AG04450 (cell line): Measurements from ENCODE around the gene PEX1. TPM values are rescaled to one million over a fixed set of nuclear protein-coding genes. Genes with fewer than 3 reads are reported as not detected.
A peak's percentile ranks its signal among the peaks of the same experiment; 100 is the strongest.
"Not testable (repeated sequence)": the region's sequence is repeated elsewhere in the genome, so short reads cannot be mapped to it uniquely, and the experiment has no call there.

Experiments used
- CTCF ChIA-PET: fragments of 300-600, 350-600 bp; formaldehyde crosslinking; extraction: SDS; loops from one replicate; lab custom pipeline; 2022; ENCODE audit warnings: antibody characterized with exemption, inconsistent platforms; lab: Charles Lee
- POLR2A ChIA-PET: fragments of 350-600 bp; formaldehyde crosslinking; extraction: SDS; loops from one replicate; lab custom pipeline; 2021; ENCODE audit warnings: antibody characterized with exemption, inconsistent platforms; lab: Yijun Ruan, JAX
- DNase-seq: peaks from one replicate; pipeline ENCODE4 v3.0.0-alpha.2; 2011; ENCODE audit warnings: low read depth, low spot score
- H3K27ac ChIP-seq: one replicate; pipeline ENCODE4 v1.5.1; 2012; ENCODE audit warnings: low read depth, low read length, control low read depth
- H3K27me3 ChIP-seq: one replicate; pipeline ENCODE4 v1.6.0; 2012; ENCODE audit warnings: low read length; ENCODE audit not compliant: control insufficient read depth, insufficient read depth
- H3K4me3 ChIP-seq: 2 replicates; pipeline ENCODE4 v1.5.1; 2011; ENCODE audit warnings: mild to moderate bottlenecking, low read depth, low read length, control low read depth
- H3K9me3 ChIP-seq: 2 replicates; pipeline ENCODE4 v1.5.1; 2012; ENCODE audit warnings: low read length; ENCODE audit not compliant: control insufficient read depth, insufficient read depth
- CTCF ChIP-seq: IDR thresholded peaks from 2 replicates; pipeline ENCODE4 v1.5.1; 2011; ENCODE audit warnings: low read depth, low read length, control low read depth, inconsistent platforms
- polyA plus RNA-seq: library from polyadenylated mRNA; depleted of rRNA; stranded (reverse); fragments of >200 nt; gene quantifications from 2 replicates; pipeline ENCODE4 v1.2.3, GENCODE V29; 2011

PEX1 gene
- polyA plus RNA-seq, 1 experiment, result 20.9 TPM

- Histone ChIP-seq H3K27ac (no peak overlapping the region), H3K4me3 (no peak overlapping the region), H3K9me3 (no peaks in the 10 kb centered on the region; the same call in 1 of the 2 replicates), H3K27me3 (no peaks in the 10 kb centered on the region)
- DNase-seq, result no peak
- POLR2A ChIA-PET, result no interaction called here
- CTCF ChIA-PET, result no interaction called here
- no peak for TF ChIP-seq CTCF
Observed at GRCh38 chr7:92547579-92547978, 19.3 kb upstream of the PEX1 start.

- Histone ChIP-seq H3K27me3 (no peaks in the 10 kb centered on the region), H3K9me3 (no peaks in the 10 kb centered on the region; the same call in 1 of the 2 replicates), H3K4me3 (no peak overlapping the region), H3K27ac (no peak overlapping the region)
- no peak for TF ChIP-seq CTCF
- DNase-seq, result no peak
- ChIA-PET POLR2A (no interaction called here), CTCF (no interaction called here)
Observed at GRCh38 chr7:92546856-92547497, 18.7 kb upstream of the PEX1 start.

- DNase-seq, H3K27me3 ChIP-seq, POLR2A ChIA-PET, CTCF ChIA-PET, H3K9me3 ChIP-seq, H3K27ac ChIP-seq, H3K4me3 ChIP-seq: not testable (repeated sequence)
Observed at GRCh38 chr7:92545116-92545515, 16.8 kb upstream of the PEX1 start.

GRCh38 chr7:92543542-92543941 lies 15.2 kb upstream of the PEX1 start:
- H3K9me3 ChIP-seq, DNase-seq, H3K4me3 ChIP-seq, CTCF ChIA-PET, POLR2A ChIA-PET, H3K27me3 ChIP-seq, H3K27ac ChIP-seq: not testable (repeated sequence)

GRCh38 chr7:92534572-92534971 lies 6.3 kb upstream of the PEX1 start:
- Histone ChIP-seq H3K9me3 (no peaks in the 10 kb centered on the region), H3K27me3 (no peaks in the 10 kb centered on the region), H3K4me3 (no peak overlapping the region), H3K27ac (no peak overlapping the region)
- no peak for TF ChIP-seq CTCF
- no peak for DNase-seq
- ChIA-PET CTCF (no interaction called here), POLR2A (no interaction called here)

- DNase-seq, result no peak
- CTCF ChIA-PET, result interaction anchor here (0.5 to 3.3 kb wide), 27 partner anchors 9 to 519 kb away, joined by 3 to 22 read pairs (median 4); no protein-coding TSS in a partner anchor
- no peak for TF ChIP-seq CTCF
- Histone ChIP-seq H3K4me3 (peak overlapping the region; percentile 94), H3K27me3 (no peaks in the 10 kb centered on the region), H3K27ac (peak overlapping the region; percentile 85), H3K9me3 (peaks cover 3% of the 10 kb centered on the region; the same call in 1 of the 2 replicates)
- POLR2A ChIA-PET, result interaction anchor here (0.6 to 1.1 kb wide), 7 partner anchors 11 to 113 kb away, joined by 3 to 6 read pairs (median 3); partner anchors contain the start of gene GATAD1
Observed at GRCh38 chr7:92528958-92529264, 591 bp upstream of the PEX1 start.
